ENCODE results near the gene CUBN. TPM values are rescaled to one million over a fixed set of nuclear protein-coding genes. Genes with fewer than 3 reads are reported as not detected.

Gene CUBN
- total and polyA plus RNA-seq, 9 of the 15 experiments (the other 6 are each of a cell fraction or from before 2014, with no cell fraction given), result 0.04 to 0.33 (median 0.09) TPM

DNA sequence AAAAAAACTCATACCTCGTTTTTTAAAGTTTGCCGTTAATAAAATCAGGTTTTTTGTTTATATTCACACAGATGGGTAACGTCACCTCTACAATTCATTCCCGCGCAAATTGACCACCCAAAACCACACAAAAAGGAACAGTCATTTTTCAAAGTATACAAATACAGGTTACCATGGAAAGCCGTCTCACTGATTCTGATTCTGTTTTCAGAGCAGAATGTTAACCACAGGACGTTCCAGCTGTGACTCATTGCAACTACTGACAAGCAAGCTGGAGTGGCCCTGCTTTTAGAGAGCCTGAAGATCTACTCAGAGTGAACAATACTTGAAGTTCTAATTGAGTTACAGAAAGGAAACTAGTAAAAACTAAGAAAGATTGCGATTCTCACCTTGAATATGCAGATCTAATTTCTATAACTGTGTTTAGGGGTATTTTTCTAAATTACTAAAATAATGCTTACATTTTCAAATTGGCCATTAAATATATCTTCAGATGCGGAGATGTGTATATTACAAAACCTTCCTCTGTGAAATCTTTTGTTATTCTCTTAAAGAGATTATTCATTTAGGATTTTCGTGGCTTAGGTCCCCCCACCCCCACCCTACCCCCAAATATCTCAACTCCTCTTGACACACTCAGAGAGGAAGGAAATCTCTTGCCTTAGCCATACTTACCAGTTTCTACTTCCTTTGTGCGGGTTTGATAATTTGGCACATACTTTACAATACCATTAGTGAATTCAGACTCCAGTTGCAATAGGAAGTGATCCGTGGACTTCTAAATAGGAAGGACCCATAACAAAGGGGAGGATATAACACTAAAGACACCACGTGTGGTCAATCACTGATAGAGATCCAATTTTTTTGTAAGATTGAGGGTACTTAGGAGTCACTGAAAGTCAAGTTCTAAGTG lies 106.0 kb downstream of the CUBN start (continued):
- TF ChIP-seq, protein P1, sequence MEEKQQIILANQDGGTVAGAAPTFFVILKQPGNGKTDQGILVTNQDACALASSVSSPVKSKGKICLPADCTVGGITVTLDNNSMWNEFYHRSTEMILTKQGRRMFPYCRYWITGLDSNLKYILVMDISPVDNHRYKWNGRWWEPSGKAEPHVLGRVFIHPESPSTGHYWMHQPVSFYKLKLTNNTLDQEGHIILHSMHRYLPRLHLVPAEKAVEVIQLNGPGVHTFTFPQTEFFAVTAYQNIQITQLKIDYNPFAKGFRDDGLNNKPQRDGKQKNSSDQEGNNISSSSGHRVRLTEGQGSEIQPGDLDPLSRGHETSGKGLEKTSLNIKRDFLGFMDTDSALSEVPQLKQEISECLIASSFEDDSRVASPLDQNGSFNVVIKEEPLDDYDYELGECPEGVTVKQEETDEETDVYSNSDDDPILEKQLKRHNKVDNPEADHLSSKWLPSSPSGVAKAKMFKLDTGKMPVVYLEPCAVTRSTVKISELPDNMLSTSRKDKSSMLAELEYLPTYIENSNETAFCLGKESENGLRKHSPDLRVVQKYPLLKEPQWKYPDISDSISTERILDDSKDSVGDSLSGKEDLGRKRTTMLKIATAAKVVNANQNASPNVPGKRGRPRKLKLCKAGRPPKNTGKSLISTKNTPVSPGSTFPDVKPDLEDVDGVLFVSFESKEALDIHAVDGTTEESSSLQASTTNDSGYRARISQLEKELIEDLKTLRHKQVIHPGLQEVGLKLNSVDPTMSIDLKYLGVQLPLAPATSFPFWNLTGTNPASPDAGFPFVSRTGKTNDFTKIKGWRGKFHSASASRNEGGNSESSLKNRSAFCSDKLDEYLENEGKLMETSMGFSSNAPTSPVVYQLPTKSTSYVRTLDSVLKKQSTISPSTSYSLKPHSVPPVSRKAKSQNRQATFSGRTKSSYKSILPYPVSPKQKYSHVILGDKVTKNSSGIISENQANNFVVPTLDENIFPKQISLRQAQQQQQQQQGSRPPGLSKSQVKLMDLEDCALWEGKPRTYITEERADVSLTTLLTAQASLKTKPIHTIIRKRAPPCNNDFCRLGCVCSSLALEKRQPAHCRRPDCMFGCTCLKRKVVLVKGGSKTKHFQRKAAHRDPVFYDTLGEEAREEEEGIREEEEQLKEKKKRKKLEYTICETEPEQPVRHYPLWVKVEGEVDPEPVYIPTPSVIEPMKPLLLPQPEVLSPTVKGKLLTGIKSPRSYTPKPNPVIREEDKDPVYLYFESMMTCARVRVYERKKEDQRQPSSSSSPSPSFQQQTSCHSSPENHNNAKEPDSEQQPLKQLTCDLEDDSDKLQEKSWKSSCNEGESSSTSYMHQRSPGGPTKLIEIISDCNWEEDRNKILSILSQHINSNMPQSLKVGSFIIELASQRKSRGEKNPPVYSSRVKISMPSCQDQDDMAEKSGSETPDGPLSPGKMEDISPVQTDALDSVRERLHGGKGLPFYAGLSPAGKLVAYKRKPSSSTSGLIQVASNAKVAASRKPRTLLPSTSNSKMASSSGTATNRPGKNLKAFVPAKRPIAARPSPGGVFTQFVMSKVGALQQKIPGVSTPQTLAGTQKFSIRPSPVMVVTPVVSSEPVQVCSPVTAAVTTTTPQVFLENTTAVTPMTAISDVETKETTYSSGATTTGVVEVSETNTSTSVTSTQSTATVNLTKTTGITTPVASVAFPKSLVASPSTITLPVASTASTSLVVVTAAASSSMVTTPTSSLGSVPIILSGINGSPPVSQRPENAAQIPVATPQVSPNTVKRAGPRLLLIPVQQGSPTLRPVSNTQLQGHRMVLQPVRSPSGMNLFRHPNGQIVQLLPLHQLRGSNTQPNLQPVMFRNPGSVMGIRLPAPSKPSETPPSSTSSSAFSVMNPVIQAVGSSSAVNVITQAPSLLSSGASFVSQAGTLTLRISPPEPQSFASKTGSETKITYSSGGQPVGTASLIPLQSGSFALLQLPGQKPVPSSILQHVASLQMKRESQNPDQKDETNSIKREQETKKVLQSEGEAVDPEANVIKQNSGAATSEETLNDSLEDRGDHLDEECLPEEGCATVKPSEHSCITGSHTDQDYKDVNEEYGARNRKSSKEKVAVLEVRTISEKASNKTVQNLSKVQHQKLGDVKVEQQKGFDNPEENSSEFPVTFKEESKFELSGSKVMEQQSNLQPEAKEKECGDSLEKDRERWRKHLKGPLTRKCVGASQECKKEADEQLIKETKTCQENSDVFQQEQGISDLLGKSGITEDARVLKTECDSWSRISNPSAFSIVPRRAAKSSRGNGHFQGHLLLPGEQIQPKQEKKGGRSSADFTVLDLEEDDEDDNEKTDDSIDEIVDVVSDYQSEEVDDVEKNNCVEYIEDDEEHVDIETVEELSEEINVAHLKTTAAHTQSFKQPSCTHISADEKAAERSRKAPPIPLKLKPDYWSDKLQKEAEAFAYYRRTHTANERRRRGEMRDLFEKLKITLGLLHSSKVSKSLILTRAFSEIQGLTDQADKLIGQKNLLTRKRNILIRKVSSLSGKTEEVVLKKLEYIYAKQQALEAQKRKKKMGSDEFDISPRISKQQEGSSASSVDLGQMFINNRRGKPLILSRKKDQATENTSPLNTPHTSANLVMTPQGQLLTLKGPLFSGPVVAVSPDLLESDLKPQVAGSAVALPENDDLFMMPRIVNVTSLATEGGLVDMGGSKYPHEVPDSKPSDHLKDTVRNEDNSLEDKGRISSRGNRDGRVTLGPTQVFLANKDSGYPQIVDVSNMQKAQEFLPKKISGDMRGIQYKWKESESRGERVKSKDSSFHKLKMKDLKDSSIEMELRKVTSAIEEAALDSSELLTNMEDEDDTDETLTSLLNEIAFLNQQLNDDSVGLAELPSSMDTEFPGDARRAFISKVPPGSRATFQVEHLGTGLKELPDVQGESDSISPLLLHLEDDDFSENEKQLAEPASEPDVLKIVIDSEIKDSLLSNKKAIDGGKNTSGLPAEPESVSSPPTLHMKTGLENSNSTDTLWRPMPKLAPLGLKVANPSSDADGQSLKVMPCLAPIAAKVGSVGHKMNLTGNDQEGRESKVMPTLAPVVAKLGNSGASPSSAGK (IDR thresholded peaks at IDR 0.05), result peak; percentile 32; the same call in 1 of the 2 replicates
- TF ChIP-seq ZNF639 (CRISPR knock-in tag; conservative IDR thresholded peaks at IDR 0.05 in 1 of 2, IDR thresholded peaks at IDR 0.05 in 1 of 2), result peak in 1 of 2 experiments; percentile 11; a peak in 1 of 4 replicates
- peak in 1 of 2 experiments; percentile 76; a peak in 2 of 3 replicates for TF ChIP-seq CBX3 (IDR thresholded peaks at IDR 0.05; ENCODE audit: borderline replicate concordance in 1 of 2, low read length in 2 of 2)
- peak; percentile 66; the same call in 1 of the 2 replicates for TF ChIP-seq MYBL2 (IDR thresholded peaks at IDR 0.05; ENCODE audit: low read depth)
- no peak for TF ChIP-seq MYBL2 (CRISPR knock-in tag; IDR thresholded peaks at IDR 0.05; ENCODE audit: borderline replicate concordance)
- peak; percentile 89 for TF ChIP-seq JUN (IDR thresholded peaks at IDR 0.05; ENCODE audit: borderline replicate concordance, low read depth, low read length)
- no peak for TF ChIP-seq JUN (CRISPR knock-in tag; IDR thresholded peaks at IDR 0.05; ENCODE audit: borderline replicate concordance)
- TF ChIP-seq ZNF586 (CRISPR knock-in tag; conservative IDR thresholded peaks at IDR 0.05), result no peak
- peak; percentile 78 for TF ChIP-seq SMARCA4 (IDR thresholded peaks at IDR 0.05)
- TF ChIP-seq TRIM24 (IDR thresholded peaks at IDR 0.05), result peak; percentile 30 to 49; a peak in 2 of 4 replicates
- TF ChIP-seq FOSL1 (tag; conservative IDR thresholded peaks at IDR 0.05), result peak; percentile 95
- TF ChIP-seq HMG20A (CRISPR knock-in tag; conservative IDR thresholded peaks at IDR 0.05), result no peak
- TF ChIP-seq TCF3 (CRISPR knock-in tag; IDR thresholded peaks at IDR 0.05), result peak; percentile 42; the same call in 1 of the 2 replicates
- TF ChIP-seq CBX5 (IDR thresholded peaks at IDR 0.05; ENCODE audit: borderline replicate concordance, low read depth), result 0 out of 2 replicates have a peak, but pooled peaks have one; percentile 23

Measured in K562 (cell line).